Measurements from ENCODE around the gene ATP9B. TPM values are rescaled to one million over a fixed set of nuclear protein-coding genes. Genes with fewer than 3 reads are reported as not detected.

ATP9B gene
- total RNA-seq, 1 donor from 2014 or later, result 12.6 TPM

- Histone ChIP-seq H3K9me3 (replicated peaks) (no peaks in the 10 kb centered on the region), H3K4me3 (no peak overlapping the region), H3K27me3 (ENCODE audit: low read depth) (no peaks in the 10 kb centered on the region), H3K4me1 (peaks cover 12% of the 10 kb centered on the region), H3K36me3 (peaks cover 10% of the 10 kb centered on the region), H3K27ac (replicated peaks) (no peak overlapping the region)
- no peak for DNase-seq
- TF ChIP-seq, protein P1, sequence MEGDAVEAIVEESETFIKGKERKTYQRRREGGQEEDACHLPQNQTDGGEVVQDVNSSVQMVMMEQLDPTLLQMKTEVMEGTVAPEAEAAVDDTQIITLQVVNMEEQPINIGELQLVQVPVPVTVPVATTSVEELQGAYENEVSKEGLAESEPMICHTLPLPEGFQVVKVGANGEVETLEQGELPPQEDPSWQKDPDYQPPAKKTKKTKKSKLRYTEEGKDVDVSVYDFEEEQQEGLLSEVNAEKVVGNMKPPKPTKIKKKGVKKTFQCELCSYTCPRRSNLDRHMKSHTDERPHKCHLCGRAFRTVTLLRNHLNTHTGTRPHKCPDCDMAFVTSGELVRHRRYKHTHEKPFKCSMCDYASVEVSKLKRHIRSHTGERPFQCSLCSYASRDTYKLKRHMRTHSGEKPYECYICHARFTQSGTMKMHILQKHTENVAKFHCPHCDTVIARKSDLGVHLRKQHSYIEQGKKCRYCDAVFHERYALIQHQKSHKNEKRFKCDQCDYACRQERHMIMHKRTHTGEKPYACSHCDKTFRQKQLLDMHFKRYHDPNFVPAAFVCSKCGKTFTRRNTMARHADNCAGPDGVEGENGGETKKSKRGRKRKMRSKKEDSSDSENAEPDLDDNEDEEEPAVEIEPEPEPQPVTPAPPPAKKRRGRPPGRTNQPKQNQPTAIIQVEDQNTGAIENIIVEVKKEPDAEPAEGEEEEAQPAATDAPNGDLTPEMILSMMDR (IDR thresholded peaks at IDR 0.05; ENCODE audit: borderline replicate concordance), result no peak
- intact Hi-C loops (cut with micrococcal nuclease), result no loop called here
Observed at GRCh38 chr18:79211844-79212243, 142.7 kb downstream of the ATP9B start.

DNA sequence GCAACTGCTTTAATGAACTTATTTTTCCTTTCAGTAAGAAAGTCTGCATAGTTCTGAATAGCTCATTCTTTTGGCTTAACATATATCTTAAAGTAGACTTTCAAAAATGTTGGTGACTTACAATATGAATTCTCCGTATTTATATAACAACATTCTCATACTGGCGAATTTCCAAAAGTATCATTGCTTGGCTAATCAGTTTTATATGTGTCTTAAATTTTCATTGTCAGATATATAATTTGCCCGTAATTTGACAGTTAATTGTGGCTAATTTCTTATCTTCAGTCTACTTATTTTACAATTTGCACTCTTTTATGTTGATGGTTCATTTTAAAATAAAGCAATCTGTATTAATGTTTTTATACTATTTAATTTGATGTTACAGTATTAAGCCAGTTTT is 144.9 kb downstream of the ATP9B start:
- DNase-seq, result no peak
- Histone ChIP-seq H3K4me1 (peaks cover 5% of the 10 kb centered on the region), H3K27me3 (ENCODE audit: low read depth) (no peaks in the 10 kb centered on the region), H3K27ac (replicated peaks) (no peak overlapping the region), H3K9me3 (replicated peaks) (no peaks in the 10 kb centered on the region), H3K4me3 (no peak overlapping the region), H3K36me3 (peaks cover 7% of the 10 kb centered on the region)
- intact Hi-C loops (cut with micrococcal nuclease), result no loop called here
- TF ChIP-seq, protein P1 (IDR thresholded peaks at IDR 0.05; ENCODE audit: borderline replicate concordance), result no peak

DNA sequence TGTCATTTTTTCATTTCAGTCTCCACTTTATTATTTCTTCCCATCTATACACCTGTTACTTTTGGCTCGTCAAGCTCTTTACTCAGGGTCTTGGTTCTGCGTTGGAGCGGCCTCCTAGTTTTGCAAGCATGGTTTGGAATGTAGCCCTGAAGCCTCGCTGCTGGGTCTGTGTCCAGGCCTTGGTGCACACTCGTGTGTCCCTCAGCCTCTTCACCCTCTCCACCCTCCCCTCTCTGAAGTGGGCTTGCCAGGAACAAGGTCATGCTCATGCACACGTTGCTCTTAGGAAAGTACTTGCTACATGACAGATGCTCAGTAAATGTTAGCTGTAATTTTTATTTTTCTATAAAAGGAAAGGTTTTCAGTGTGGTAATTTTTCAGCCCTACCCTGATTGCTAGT is 147.0 kb downstream of the ATP9B start:
- intact Hi-C loops (cut with micrococcal nuclease), result no loop called here
- no peaks in the 10 kb centered on the region for H3K9me3 ChIP-seq (replicated peaks)
- peaks cover 7% of the 10 kb centered on the region for H3K36me3 ChIP-seq

DNA sequence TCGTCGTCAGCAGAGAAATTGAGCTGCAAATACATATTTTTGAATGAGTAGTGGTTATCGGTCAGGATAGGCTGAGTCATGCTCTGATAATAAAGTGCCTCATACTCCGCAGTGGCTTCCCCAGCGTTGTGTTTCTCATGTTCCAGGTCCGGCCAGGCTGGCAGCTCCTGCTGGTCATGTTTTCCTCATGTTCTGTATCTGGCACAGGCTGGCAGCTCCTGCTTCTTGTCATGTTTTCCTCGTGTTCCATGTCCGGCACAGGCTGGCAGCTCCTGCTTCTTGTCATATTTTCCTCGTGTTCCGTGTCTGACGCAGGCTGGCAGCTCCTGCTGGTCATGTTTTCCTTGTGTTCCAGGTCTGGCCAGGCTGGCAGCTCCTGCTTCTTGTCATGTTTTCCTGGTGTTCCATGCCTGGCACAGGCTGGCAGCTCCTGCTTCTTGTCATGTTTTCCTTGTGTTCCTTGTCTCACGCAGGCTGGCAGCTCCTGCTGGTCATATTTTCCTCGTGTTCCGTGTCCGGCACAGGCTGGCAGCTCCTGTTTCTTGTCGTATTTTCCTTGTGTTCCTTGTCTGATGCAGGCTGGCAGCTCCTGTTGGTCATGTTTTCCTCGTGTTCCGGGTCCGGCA is 148.9 kb downstream of the ATP9B start:
- Histone ChIP-seq H3K27me3 (ENCODE audit: low read depth) (no peaks in the 10 kb centered on the region), H3K4me3 (no peak overlapping the region), H3K27ac (replicated peaks) (no peak overlapping the region), H3K9me3 (replicated peaks) (no peaks in the 10 kb centered on the region), H3K4me1 (no peaks in the 10 kb centered on the region), H3K36me3 (peaks cover 7% of the 10 kb centered on the region)
- intact Hi-C loops (cut with micrococcal nuclease), result no loop called here
- no peak for DNase-seq
- TF ChIP-seq, protein P1 (IDR thresholded peaks at IDR 0.05; ENCODE audit: borderline replicate concordance), result no peak

More for the DNA sequence above, 147.0 kb downstream of the ATP9B start:
- Histone ChIP-seq H3K4me1 (no peaks in the 10 kb centered on the region), H3K27ac (replicated peaks) (no peak overlapping the region), H3K4me3 (no peak overlapping the region), H3K27me3 (ENCODE audit: low read depth) (no peaks in the 10 kb centered on the region)
- DNase-seq, result no peak
- TF ChIP-seq, protein P1 (IDR thresholded peaks at IDR 0.05; ENCODE audit: borderline replicate concordance), result no peak

DNA sequence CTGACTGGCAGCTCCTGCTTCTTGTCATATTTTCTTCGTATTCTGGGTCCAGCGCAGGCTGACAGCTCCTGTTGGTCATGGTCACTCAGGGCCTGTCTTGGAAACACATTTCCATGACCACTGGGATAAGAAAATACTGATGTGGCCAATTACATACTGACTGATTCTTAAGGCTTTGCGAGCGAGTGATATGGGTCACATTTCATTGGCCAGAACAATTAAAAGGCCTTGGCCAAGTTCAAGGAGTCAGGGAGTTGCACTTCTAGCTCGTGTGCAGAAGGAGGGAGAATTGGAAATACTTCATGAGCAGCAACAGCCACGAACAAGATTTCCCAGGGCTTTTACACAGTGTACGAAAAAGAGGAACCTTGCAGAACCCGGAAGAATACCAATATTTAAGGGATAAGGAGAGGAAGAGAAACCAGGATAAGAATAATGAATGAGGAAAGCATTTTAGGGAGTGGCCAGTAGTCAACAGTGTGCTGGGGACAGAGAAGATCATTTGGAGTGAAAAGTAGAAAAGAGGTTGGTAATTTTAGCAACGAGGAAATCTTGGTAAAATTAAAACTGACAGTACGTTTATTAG is 149.5 kb downstream of the ATP9B start:
- Histone ChIP-seq H3K4me3 (no peak overlapping the region), H3K4me1 (no peaks in the 10 kb centered on the region), H3K9me3 (replicated peaks) (no peaks in the 10 kb centered on the region), H3K36me3 (peaks cover 7% of the 10 kb centered on the region), H3K27ac (replicated peaks) (no peak overlapping the region), H3K27me3 (ENCODE audit: low read depth) (no peaks in the 10 kb centered on the region)
- intact Hi-C loops (cut with micrococcal nuclease), result no loop called here
- TF ChIP-seq, protein P1 (IDR thresholded peaks at IDR 0.05; ENCODE audit: borderline replicate concordance), result no peak
- DNase-seq, result no peak

Measured in left ventricle myocardium inferior (tissue), 1 donor.